ENCODE measurements around the gene GPD1L.

Gene GPD1L

GRCh38 chr3:32136703-32137102 is 30.3 kb downstream of the GPD1L start:
- no peak for DNase-seq (ENCODE audit: low read depth, low spot score)

GRCh38 chr3:32137870-32138269 is 31.4 kb downstream of the GPD1L start:
- DNase-seq (ENCODE audit: low read depth, low spot score), result no peak

GRCh38 chr3:32138545-32139104 is 32.2 kb downstream of the GPD1L start:
- peak; percentile 42 for DNase-seq (ENCODE audit: low read depth, low spot score)

DNA sequence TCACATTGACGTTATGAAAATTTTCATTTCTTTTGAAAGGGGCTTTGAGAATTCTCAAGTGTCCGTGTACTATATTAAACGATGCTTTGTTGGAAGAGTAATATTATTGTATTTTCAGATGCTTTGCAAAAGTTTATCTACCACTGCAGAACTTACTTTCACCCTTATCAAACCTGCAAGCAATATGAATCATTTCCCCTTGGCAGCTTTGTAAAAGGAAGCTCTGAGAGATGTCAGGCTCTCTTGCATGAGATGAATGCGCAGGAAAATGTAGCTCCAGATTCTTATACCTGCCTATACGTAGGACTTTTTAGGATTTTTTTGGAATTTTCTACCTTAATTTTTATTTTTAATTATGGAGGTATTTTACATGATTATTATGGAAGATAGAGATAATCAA is 34.5 kb downstream of the GPD1L start:
- DNase-seq (ENCODE audit: low read depth, low spot score), result no peak

- peak; percentile 94 for DNase-seq (ENCODE audit: low read depth, low spot score)
Measured at GRCh38 chr3:32143849-32144757, 37.7 kb downstream of the GPD1L start.

DNA sequence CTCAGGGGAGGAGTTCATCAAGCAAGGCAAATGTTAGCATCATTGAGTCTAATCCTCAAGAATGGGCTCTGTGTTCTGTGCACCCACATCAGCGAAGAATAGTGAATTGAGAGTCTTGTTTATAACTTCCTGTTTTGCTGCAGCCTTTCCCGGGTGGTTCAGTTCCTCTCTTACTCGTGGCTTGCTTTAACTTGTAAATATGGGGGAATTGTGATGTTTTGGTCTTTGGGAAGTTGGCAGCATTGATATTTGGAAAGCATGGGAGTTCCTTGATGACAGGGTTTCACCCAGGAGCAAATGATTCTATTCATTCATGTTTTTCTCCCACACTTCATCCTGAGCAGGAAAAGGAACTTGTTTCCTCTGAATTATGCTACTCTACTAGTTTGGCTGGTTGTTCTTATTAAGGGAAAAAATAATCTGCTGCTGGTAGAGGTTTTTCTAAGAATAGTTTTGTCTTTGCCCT is 40.4 kb downstream of the GPD1L start:
- no peak for DNase-seq (ENCODE audit: low read depth, low spot score)

DNA sequence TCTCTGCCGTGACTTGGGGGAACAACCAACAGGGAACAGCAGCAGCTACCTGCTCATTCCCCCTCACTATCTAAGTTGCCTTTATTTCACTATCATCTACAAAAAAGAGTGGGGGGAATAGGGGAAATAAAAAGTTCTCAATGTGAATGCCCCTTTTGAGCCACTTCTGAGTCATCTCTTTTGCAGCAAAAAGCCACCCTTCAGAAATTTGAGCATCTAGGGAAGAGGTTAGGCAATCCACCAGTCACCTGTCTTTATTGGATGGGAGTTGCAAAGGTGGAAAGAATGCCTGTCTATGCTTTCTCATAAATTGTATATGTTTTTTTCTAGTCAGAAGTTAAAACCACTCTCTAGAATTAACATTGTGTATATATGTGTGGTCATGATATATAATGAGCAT is 41.1 kb downstream of the GPD1L start:
- no peak for DNase-seq (ENCODE audit: low read depth, low spot score)

DNA sequence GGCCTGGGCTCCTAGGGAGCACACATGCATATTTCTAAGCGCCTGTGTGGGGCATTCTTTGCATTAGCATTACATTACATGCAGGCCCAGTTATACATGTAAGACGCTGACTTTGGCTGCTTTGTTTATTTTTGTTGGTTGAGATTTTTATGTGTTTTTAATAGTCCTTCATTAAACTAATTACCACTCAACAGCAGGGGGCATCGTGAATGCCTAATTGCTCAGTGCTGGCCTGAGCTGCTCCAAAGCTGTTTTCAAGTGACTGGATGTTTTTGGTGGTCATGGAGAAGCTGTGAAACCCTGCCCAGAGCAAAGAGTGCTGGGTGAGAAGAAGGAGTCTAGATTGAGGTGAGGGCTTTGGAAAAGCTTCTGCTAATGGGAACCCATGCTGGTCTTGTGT is 41.5 kb downstream of the GPD1L start:
- DNase-seq (ENCODE audit: low read depth, low spot score), result no peak

DNA sequence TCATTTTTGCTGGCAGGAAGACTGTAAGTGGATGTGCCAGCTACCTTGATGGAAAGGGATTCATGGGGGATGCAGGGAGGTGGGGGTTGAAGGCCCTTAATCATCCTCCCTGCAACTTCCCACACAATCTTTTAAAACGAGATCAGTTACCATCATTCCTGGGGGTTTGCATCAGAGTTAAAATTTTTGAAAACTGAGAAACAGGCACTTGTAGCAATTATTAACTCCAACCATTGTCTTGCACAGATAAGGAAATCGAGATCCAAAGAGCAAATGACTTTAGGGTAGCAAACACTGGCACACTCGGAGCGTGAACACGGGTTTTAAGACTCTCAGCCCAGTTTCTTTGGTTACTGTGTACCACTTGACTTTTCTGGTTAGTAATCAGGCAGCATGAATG is 41.9 kb downstream of the GPD1L start:
- no peak for DNase-seq (ENCODE audit: low read depth, low spot score)

DNA sequence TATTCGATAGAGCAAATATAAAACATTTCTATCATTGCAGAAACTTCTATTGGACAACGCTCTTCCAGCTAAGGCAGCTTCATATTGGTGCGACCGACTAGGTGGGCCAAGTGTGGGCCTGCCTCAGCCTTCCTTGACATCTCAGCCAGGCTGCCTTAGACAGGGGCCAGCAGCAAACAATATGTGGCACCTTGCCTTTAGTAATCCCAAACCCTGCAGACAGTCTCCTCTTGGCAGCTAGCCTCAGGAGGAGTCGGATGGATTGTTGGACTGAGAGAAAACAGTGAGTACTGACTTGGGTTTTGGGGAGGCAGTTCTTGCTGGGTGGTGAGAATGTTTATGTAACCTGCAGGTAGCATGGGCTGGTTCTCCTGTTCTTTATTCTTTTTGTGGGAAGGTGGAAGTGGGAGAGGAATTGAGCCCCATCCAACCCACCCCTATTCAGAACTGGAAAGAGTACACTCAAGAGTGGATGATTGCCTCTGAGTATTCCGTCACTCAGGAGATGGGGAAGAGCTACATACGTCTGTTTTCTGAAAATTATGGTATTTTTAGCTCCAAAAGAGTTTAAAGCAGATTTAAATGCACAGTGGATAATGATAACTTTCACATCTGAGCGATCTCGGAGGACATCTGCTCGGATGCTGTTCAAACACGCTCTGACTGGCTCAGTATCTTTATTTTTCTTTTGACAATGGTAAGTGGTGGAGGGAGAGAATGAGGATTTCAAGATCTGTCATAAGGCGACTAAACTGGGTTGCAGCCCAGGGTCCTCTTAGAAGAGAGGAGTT is 47.2 kb downstream of the GPD1L start:
- no peak for DNase-seq (ENCODE audit: low read depth, low spot score)

GRCh38 chr3:32154205-32154579 is 47.8 kb downstream of the GPD1L start:
- no peak for DNase-seq (ENCODE audit: low read depth, low spot score)

DNA sequence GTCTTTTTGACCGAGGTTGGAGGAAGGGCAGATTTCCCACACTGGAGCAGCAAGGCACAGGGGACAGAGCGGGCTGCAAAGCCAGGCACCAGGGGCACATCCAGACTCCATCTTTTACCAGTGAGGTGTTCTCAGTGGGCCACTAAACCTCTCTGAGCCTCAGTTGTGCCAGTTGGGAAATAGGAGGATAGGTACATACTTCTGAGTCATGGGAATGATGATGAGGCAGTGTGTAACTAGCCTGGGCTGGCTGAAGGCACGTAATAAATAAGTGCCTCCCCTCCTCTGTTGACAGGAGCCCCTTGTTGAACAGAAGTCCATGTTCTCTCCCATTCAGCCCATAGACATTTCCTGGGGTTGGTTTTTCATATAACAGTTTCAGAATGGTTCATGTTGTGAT is 48.7 kb downstream of the GPD1L start:
- DNase-seq (ENCODE audit: low read depth, low spot score), result no peak

- no peak for DNase-seq (ENCODE audit: low read depth, low spot score)
Measured at GRCh38 chr3:32157600-32158264, 51.3 kb downstream of the GPD1L start.

- no peak for DNase-seq (ENCODE audit: low read depth, low spot score)
Measured at GRCh38 chr3:32160706-32161214, 54.3 kb downstream of the GPD1L start.

DNA sequence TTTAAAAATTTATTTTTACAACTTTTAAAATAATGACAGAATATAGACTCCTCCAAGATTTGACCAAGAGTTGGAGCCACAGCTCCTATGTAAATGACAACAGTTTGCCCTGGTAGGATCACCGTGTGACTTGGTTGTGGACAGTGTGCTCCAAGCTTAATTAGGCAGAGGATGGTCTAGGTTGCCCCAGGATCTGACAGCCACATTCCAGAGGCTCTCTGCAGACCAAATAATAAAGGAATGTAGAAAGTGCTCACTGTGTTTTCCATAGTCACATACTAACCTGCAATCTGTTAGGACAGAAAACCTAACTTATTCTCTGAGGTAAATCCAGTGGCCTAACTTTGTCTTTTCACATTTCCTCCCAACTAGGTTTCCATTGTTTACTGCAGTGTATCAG is 59.0 kb downstream of the GPD1L start:
- DNase-seq (ENCODE audit: low read depth, low spot score), result no peak

DNA sequence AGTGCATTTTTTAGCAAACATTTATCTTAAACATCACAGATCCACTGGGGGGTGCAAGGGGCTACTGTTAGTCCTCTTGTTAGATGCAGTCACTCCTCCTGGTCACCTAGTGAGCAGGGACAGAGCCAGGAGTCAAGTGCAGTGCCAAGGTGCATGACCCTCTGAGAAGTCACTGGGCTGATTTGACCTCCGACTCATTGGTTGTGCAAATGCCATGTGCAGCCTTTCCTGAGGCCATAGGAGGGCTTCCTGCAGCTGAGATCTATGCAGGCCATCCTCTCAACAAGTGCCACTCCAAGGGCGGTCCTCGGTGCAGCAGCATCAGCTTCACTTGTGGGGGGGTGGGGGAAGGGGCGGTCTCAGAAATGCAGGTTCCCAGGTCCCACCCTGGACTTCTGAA is 60.2 kb downstream of the GPD1L start:
- no peak for DNase-seq (ENCODE audit: low read depth, low spot score)

GRCh38 chr3:32172420-32172819 is 66.0 kb downstream of the GPD1L start:
- no peak for DNase-seq (ENCODE audit: low read depth, low spot score)

GRCh38 chr3:32175607-32176197 is 69.3 kb downstream of the GPD1L start:
- peak; percentile 75 for DNase-seq (ENCODE audit: low read depth, low spot score)

GRCh38 chr3:32176989-32177701 is 70.7 kb downstream of the GPD1L start:
- DNase-seq (ENCODE audit: low read depth, low spot score), result peak; percentile 66

GRCh38 chr3:32177702-32178198 is 71.3 kb downstream of the GPD1L start:
- peak; percentile 81 for DNase-seq (ENCODE audit: low read depth, low spot score)
